HG02870 (cell line): ENCODE data around the gene SLCO2B1.

Source experiments
- ATAC-seq: cut with Tn5 transposase; IDR thresholded peaks from one replicate; pipeline ENCODE4 v1.9.1; 2021; ENCODE audit warnings: mild to moderate bottlenecking, moderate library complexity; ENCODE audit not compliant: unreplicated experiment

SLCO2B1 gene

DNA sequence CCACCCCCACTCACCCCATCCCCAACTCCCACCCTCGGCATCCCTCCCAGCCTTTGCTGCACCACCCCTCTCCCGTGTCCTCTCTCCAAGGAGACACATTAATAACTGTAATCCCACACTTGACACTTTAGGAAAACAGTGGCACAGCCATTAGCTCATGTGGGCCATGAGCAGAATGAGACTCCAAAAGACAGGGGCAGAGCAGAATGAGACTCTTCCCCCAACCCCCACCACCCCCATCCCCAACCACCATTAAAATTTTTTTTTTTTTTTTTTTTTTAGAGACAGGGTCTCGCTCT, 6.2 kb upstream of the SLCO2B1 start:
- no peak for ATAC-seq

DNA sequence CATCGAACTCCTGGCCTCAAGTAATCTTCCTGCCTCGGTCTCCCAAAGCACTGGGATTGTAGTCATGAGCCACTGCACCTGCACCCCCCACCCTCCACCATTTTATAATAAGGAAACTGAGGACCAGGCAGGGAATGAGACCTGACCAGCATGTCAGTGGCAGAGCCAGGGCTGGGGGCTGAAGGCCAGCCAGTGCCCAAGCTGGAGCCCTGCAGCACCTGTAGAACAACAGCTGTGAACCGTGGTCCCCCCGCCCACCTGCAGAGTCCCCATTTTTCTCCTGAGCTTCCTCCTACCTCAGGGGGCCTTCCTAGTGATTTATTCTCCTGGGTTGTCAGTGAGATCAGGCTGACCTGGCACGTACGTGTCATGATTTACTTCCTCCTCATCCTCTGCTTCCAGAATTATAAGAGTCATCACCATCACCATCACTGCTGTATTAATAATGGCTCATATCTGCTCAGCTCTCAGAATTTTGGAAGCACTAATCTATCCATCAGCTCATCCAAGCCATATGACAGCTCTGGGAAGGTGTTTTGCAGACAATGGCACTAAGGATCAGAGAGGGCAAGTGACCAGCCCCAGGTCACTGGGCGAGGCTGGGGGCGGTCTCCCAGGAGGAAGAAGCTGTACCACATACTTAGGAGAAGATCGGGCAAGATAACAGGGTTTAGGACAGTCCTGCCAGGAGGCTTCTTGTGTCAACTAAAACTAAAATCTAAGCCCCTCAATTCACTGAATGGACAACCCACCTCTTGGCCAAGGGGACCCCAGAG, 5.5 kb upstream of the SLCO2B1 start:
- ATAC-seq: no peak

DNA sequence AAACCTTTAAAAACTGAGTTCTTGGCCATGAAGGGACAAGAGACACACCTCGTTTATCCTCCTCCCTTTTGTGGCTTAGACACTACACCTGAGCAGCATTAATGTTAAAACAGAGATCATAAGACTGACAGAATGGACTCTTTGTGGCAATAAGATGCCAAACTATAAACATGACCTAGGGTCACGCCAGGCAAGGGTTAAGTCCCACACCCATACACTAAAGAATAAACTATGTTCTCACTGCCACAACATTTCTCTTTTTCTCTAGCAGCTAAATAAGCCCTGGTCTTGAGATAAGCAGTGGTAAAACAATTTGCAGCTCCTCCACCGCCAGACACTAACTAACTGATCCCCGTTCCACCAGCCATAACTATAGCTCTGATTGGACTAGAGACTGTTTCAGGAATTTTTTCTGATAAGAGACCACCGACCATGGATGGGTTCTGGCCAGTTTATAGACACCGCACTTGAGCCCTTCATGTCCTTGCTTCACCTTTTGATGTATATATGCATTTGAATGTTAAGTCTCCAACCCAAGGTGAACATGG, 4.9 kb upstream of the SLCO2B1 start:
- no peak for ATAC-seq

DNA sequence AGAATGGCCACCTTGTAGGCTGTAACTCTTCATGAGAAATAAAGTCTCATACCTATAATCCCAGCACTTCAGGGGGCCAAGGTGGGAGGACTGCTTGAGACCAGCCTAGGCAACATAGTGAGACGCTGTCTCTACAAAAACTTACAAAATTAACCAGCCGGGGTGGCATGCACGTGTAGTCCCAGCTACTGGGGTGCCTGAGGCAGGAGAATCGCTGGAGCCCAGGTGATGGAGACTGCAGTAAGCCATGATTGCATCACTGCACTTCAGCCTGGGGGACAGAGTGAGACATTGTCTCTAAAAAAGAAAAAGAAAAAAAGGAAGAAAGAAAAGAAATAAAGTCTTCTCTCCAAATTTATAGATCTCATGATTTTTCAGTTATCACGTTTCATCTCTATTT, 4.2 kb upstream of the SLCO2B1 start:
- no peak for ATAC-seq

- ATAC-seq: no peak
These were observed 3.6 kb upstream of the SLCO2B1 start for GRCh38 chr11:75147191-75147874.

- no peak for ATAC-seq
These were observed 3.0 kb upstream of the SLCO2B1 start for GRCh38 chr11:75147875-75148263.

DNA sequence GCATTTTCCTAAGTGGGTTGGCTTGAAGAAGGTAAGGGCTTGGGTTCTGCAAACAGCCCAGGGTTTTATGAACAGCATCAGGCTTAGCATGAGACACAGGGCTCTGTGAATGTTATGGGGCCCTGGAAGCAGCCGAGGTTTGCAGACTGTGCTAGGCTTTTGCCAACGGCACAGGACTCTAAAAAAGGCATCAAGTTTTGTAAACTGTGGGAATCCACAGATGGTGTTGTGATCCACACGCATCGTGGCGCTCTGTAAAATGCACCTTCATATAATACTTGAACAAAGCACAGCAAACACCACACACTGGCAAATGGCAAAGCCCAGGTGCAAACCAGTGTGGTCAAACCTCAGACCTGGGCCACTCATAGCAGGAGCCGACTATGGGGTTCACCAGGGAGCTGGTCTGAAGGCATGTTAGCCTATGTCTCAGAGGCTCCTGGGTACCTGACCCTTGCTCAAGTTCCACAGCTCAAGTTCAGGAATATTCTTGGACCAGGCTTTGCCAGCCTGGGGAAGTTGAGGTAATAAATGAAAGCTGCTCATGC, 2.4 kb upstream of the SLCO2B1 start:
- ATAC-seq: no peak

GRCh38 chr11:75149766-75150465, 991 bp upstream of the SLCO2B1 start:
- no peak for ATAC-seq

GRCh38 chr11:75151346-75152047, 590 bp downstream of the SLCO2B1 start:
- ATAC-seq: no peak

GRCh38 chr11:75152090-75152489, 1.2 kb downstream of the SLCO2B1 start:
- ATAC-seq: no peak

- ATAC-seq: no peak
These were observed 1.9 kb downstream of the SLCO2B1 start for GRCh38 chr11:75152651-75153427.

- ATAC-seq: no peak
These were observed 4.0 kb downstream of the SLCO2B1 start for GRCh38 chr11:75154646-75155569.

GRCh38 chr11:75155570-75156422, 4.9 kb downstream of the SLCO2B1 start:
- no peak for ATAC-seq

DNA sequence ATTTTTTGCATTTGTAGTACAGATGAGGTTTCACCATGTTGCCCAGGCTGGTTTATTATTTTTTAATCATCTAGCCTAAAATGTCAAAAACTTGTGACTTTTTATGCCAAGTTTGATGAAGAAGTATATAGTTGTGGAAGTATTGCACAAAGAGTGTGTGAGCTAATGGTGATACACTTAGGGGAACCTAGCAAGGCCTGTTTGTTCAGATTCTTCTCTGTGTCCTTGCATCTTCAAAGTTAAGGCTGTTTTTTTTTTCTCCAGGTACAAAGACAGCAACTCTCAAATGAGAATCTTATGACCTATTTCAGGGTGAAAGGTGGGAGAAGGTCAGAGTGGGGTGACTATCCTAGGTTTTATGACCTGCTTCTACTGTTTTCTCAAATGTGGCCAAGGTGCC, 7.3 kb downstream of the SLCO2B1 start:
- ATAC-seq: no peak

GRCh38 chr11:75158696-75159150, 7.8 kb downstream of the SLCO2B1 start:
- no peak for ATAC-seq

GRCh38 chr11:75159151-75159953, 8.4 kb downstream of the SLCO2B1 start:
- ATAC-seq: no peak

DNA sequence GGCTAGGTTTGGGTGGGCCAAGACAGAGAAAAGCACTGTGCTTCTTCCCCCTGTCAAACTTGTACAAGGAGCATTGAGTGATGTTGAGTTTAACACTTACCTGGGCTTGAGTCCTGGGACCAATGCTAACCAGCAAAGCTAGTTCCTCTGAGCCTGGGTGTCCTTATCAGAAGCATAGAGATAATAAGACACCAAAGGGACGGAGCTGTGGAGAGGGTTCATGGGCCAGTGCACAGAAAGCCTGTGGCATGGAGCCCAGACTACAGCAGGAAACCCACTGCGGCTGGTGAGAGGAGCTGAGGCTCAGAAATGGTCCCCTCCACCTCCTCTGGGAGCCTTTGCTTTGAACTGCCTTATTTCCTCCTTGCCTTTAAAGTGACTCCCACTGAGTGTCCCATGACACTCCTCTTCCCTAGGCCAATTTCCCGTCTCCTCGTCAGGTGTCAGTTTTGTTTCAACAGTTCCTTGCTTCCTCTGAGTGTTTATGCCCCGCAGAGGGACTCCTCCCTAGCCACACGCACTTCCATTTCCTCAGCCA, 9.4 kb downstream of the SLCO2B1 start:
- ATAC-seq: no peak
